GM19240 (cell line): Measurements from ENCODE around the gene DOK6.

Experiments used
- DNase-seq: peaks from one replicate; pipeline ENCODE4 v3.0.0; 2011; ENCODE audit warnings: low spot score; ENCODE audit not compliant: insufficient read length

DOK6 gene

DNA sequence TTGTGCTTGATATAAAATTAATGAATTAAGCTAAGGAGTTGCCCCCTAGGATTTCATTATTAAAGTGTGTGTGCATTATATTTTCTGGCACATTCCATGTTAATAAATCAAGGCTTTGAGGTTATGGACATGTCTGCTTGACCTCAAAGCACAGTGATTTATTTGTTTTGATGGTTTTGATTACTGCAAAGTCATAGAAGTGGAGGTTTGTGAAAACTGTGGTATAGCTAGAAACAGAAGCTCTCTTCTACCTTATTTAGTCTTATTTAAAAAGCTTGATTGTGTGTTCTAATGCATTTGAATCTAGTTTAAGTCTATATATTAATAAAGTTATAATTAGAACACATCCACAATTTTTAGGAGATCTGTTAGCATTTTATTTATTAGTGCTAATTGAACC is 32.2 kb downstream of the DOK6 start:
- DNase-seq: no peak

DNA sequence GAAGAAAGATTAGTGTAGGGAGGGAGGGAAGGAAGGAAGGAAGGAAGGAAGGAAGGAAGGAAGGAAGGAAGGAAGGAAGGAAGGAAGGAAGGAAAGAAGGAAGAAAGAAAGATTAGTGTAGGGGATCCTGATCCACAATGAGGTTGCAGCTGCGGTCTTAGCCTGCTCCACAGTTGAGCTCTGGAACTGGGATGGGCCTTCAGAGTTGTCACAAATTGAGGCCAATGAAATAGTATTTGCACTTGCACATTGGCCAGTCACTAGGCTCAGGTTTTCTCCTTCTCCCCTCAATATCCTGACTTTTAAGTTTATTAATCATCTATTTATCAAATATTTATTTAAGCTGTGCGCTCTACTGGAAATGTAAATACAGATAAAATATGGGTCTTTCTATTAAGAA is 34.3 kb downstream of the DOK6 start:
- no peak for DNase-seq

- DNase-seq: no peak
Measured at GRCh38 chr18:69444221-69444620, 43.5 kb downstream of the DOK6 start.

- DNase-seq: no peak
Measured at GRCh38 chr18:69447886-69448285, 47.2 kb downstream of the DOK6 start.

GRCh38 chr18:69455125-69455524 is 54.4 kb downstream of the DOK6 start:
- DNase-seq: no peak

- DNase-seq: no peak
Measured at GRCh38 chr18:69469444-69469919, 68.8 kb downstream of the DOK6 start.

GRCh38 chr18:69480460-69480859 is 79.8 kb downstream of the DOK6 start:
- DNase-seq: no peak

- no peak for DNase-seq
Measured at GRCh38 chr18:69483574-69483973, 82.9 kb downstream of the DOK6 start.

DNA sequence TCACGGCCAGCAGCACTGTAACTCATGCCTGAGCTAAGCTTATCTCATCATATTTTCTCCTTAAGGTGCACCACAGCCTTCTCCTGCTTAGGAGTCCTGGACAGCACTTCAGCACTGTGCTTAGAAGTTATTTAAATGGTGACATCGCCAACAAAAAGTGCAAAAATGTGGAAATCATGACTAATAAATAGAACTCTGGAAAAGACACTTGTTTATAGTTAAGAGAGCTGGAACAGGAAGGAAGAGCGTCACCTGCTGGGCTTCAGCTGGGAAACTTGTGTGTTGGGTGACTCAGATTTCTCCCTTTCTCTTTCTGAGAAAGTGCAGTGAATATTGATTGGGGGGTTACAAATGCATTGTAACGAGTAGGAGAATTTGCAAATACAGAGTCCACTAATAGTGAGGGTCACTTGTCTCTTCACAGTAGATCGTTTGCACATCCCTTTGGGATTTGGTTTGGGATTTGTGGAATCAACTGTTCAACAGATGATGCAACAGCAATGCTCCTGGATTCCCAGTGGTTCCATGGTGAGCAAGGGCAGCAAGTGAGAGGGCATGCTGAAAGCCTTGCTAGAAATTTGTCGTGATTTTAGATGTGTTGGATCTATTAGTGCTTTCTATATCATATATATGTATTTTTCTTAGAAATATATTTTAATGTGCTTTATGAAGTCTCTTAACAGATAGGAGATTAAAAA is 84.2 kb downstream of the DOK6 start:
- no peak for DNase-seq

- DNase-seq: no peak
Measured at GRCh38 chr18:69487488-69488394, 87.1 kb downstream of the DOK6 start.

- no peak for DNase-seq
Measured at GRCh38 chr18:69490072-69490471, 89.4 kb downstream of the DOK6 start.

DNA sequence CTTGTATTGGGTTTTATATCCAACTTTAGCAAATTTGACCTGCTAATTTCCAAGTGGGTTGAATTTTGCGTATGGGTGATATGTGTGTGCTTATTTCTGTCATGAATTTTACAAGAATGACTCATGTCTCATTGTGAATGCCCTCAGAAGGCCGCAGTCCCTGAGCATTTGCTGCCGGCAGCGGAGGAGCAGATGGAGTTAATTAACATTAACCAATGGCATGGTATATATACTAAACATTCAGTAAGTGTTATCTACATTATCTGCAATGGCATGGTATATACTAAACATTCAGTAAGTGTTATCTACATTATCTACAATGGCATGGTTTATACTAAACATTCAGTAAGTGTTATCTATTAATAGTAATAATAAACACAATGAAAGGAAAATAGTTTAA is 90.1 kb downstream of the DOK6 start:
- no peak for DNase-seq

- no peak for DNase-seq
Measured at GRCh38 chr18:69491576-69491975, 90.9 kb downstream of the DOK6 start.

GRCh38 chr18:69492861-69493260 is 92.2 kb downstream of the DOK6 start:
- DNase-seq: no peak

- DNase-seq: no peak
Measured at GRCh38 chr18:69494841-69495240, 94.2 kb downstream of the DOK6 start.

DNA sequence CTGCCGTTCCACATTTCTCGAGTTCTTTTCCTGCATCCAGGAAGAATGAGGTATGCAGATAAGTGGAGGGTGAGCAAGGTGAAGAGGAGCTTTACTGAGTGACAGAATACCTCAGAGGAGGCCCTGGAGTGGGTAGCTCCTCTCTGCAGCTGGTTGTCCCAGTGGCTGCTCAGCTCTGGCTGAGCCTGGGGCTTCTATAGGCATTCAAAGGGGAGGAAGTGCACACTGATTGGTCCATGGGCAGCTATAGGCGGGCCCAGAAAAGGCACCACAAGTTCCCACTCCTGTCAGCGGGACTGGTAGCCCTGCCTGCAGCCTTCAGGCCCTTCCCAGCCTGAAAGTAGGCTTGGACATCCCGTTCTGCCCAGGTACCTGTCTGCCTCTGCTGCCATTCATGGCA is 94.7 kb downstream of the DOK6 start:
- DNase-seq: no peak

- DNase-seq: no peak
Measured at GRCh38 chr18:69495841-69496533, 95.3 kb downstream of the DOK6 start.

GRCh38 chr18:69518989-69519388 is 118.3 kb downstream of the DOK6 start:
- DNase-seq: no peak

GRCh38 chr18:69523582-69523981 is 122.9 kb downstream of the DOK6 start:
- DNase-seq: no peak

DNA sequence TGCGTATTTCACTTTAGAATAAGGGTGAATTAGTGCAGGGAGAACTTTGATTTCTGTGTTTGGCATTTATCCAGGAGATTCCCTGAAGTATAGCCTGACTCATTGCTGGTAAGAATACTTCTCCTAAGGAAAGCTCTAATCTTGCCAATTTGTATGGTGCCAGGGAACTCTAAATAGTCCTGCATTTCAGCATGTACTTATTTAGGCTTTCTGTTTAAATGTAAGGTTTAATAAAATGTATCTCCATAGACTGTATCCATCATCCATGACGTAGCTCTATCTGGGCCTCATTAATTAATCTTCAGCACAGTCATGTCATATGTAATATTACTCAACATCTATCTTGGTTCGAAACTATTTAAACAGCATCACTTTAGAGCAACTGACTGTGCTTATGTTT is 127.7 kb downstream of the DOK6 start:
- no peak for DNase-seq

- no peak for DNase-seq
Measured at GRCh38 chr18:69529151-69529550, 128.5 kb downstream of the DOK6 start.

DNA sequence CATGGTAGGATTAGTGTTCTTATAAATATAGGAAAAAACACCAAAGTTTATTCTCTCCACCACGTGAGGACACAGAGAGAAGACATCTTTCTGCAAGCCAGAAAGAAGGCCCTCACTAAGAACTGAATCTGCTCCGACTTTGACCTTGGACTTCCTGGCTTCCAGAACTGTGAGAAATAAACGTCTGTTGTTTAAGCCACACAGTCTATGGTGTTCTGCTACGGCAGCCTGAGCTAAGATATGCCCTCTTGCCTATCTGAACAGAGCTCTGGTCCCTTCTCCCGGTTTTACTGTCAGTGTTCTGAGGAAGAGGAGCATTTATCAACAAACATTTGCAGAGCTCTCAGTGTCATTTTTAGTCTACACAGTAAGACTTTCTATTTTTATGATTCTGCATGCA is 131.3 kb downstream of the DOK6 start:
- no peak for DNase-seq
